Tibial nerve (tissue), 4 donors: ENCODE data around the gene GRID1.

Experiments used
- CTCF ChIP-seq, 5 experiments: fragments of 200-600 bp in 3 of 5; fragments of 450-650 bp in 2 of 5; sonication (generic) in 3 of 5; IDR thresholded peaks; one replicate each; pipeline ENCODE4 v1.5.1; 2016 to 2019; ENCODE audit warnings: antibody characterized with exemption in 5 of 5, mild to moderate bottlenecking in 3 of 5, moderate library complexity in 2 of 5
- EP300 ChIP-seq, 2 donors: sonication (generic); formaldehyde crosslinking; IDR thresholded peaks; one replicate each; pipeline ENCODE4 v1.6.1; 2017; ENCODE audit warnings: antibody characterized with exemption in 2 of 2, mild to moderate bottlenecking in 1 of 2

DNA sequence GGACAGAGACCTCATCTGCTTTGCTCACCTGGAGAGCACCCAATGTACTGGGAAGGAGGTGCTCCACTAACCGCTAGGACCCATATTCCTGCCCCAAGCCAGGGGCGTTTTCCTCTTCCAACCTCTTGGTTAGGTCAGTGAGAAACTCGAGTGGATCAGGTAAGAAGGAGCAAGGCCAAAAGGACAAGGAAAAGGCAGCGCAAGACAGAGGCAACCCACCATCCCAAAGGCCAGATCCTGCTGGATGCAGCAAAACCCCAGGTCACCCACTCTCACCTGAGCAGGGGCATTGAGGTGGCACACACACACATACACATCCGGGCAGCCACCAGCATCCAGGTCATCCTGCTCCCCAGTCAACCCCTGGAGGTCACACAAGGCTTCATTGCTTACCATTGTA lies 105.1 kb downstream of the GRID1 start:
- TF ChIP-seq CTCF (IDR thresholded peaks at IDR 0.05): no peak
- no peak for TF ChIP-seq EP300 (IDR thresholded peaks at IDR 0.05)
